ENCODE data around the gene CMTM1.

DNA sequence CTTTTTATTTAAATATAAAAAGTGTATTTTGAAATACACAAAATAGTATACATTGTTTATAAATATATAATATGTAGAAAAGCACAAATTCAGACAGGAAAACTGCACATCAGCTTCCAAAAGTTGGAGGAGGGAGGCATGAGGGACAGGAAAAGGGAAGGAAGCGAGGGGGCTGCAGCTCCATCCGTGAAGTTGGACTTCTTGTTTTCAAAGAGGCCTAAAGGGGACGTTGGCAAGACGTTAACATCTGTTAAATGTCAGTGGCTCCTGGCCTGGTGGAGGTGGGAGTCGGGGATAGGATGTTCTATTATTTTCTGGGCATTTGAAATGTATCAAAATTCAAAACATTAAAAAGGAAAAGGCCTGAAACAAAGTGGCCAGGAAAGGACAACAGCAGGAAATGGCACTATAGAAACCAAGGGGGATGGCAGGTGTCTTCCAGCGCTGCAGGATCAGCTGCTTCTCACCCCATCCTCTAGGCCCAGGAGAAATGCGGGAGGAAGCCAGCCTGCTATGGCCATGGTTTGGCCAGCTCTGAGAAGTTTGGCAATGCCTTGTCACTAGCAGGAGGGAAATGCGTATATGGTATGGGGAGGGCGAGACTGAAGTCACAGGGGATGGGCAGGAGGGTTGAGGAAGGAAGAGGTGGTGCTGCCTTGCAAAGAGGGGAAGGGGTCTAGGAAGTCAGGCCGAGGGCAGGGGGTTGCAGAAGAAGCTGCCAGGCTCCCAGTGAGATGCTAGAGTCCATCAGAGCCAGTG, 19.4 kb downstream of the CMTM1 start:
- no peak for TF ChIP-seq EZH2 (IDR thresholded peaks at IDR 0.05; ENCODE audit: low read depth, unreplicated experiment)
- TF ChIP-seq ETS1 (IDR thresholded peaks at IDR 0.05) = no peak
- TF ChIP-seq, protein P1, sequence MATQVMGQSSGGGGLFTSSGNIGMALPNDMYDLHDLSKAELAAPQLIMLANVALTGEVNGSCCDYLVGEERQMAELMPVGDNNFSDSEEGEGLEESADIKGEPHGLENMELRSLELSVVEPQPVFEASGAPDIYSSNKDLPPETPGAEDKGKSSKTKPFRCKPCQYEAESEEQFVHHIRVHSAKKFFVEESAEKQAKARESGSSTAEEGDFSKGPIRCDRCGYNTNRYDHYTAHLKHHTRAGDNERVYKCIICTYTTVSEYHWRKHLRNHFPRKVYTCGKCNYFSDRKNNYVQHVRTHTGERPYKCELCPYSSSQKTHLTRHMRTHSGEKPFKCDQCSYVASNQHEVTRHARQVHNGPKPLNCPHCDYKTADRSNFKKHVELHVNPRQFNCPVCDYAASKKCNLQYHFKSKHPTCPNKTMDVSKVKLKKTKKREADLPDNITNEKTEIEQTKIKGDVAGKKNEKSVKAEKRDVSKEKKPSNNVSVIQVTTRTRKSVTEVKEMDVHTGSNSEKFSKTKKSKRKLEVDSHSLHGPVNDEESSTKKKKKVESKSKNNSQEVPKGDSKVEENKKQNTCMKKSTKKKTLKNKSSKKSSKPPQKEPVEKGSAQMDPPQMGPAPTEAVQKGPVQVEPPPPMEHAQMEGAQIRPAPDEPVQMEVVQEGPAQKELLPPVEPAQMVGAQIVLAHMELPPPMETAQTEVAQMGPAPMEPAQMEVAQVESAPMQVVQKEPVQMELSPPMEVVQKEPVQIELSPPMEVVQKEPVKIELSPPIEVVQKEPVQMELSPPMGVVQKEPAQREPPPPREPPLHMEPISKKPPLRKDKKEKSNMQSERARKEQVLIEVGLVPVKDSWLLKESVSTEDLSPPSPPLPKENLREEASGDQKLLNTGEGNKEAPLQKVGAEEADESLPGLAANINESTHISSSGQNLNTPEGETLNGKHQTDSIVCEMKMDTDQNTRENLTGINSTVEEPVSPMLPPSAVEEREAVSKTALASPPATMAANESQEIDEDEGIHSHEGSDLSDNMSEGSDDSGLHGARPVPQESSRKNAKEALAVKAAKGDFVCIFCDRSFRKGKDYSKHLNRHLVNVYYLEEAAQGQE (IDR thresholded peaks at IDR 0.05; ENCODE audit: unreplicated experiment) = no peak
- TF ChIP-seq POLR2AphosphoS5 (IDR thresholded peaks at IDR 0.05; ENCODE audit: low read depth) = no peak
- TF ChIP-seq, protein P2, sequence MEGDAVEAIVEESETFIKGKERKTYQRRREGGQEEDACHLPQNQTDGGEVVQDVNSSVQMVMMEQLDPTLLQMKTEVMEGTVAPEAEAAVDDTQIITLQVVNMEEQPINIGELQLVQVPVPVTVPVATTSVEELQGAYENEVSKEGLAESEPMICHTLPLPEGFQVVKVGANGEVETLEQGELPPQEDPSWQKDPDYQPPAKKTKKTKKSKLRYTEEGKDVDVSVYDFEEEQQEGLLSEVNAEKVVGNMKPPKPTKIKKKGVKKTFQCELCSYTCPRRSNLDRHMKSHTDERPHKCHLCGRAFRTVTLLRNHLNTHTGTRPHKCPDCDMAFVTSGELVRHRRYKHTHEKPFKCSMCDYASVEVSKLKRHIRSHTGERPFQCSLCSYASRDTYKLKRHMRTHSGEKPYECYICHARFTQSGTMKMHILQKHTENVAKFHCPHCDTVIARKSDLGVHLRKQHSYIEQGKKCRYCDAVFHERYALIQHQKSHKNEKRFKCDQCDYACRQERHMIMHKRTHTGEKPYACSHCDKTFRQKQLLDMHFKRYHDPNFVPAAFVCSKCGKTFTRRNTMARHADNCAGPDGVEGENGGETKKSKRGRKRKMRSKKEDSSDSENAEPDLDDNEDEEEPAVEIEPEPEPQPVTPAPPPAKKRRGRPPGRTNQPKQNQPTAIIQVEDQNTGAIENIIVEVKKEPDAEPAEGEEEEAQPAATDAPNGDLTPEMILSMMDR (conservative IDR thresholded peaks at IDR 0.05; ENCODE audit: low read depth in 2 of 2) = no peak
- no peak for TF ChIP-seq JUNB (IDR thresholded peaks at IDR 0.05; ENCODE audit: unreplicated experiment)
- TF ChIP-seq EZH2phosphoT487 (IDR thresholded peaks at IDR 0.05; ENCODE audit: unreplicated experiment) = no peak
- TF ChIP-seq CREB1 (CRISPR knock-in tag; IDR thresholded peaks at IDR 0.05; ENCODE audit: low read depth) = no peak
